Caco-2 (cell line): Measurements from ENCODE around the gene TYW1B. TPM values are rescaled to one million over a fixed set of nuclear protein-coding genes. Genes with fewer than 3 reads are reported as not detected.

Experiments used
- BruUV-seq: library from RNA; stranded (reverse); fragments of 400-500 nt; replicated peaks from 2 replicates; lab custom pipeline; 2021; lab: Mats Ljungman, UMichigan
- CTCF ChIA-PET: fragments of 300-600 bp; sonication (Branson Sonifier 250); formaldehyde crosslinking; loops from one replicate; lab custom pipeline; 2022; ENCODE audit warnings: antibody characterized with exemption; lab: Charles Lee
- POLR2A ChIA-PET: fragments of 300-600 bp; sonication (Branson Sonifier 250); formaldehyde crosslinking; loops from one replicate; lab custom pipeline; 2022; ENCODE audit warnings: antibody characterized with exemption; lab: Charles Lee
- DNase-seq, 2 experiments: peaks; one replicate each; pipeline versions ENCODE4 v3.0.0 to v3.0.0-alpha.2; 2020 to 2022
- H3K27me3 ChIP-seq: replicated peaks from 2 replicates; pipeline ENCODE4 v1.6.0; 2011; ENCODE audit warnings: low read length; ENCODE audit not compliant: control insufficient read depth, insufficient read depth
- H3K36me3 ChIP-seq: 2 replicates; pipeline ENCODE4 v1.5.1; 2011; ENCODE audit warnings: low read length; ENCODE audit not compliant: control insufficient read depth, insufficient read depth
- H3K4me1 ChIP-seq: fragments of 250-450 bp; sonication (Bioruptor Pico); 2 replicates; pipeline ENCODE4 v1.5.1; 2020; ENCODE audit warnings: mild to moderate bottlenecking
- H3K4me3 ChIP-seq: 2 replicates; pipeline ENCODE4 v1.5.1; 2011; ENCODE audit warnings: low read depth, mild to moderate bottlenecking, control low read depth, low read length
- H3K9me3 ChIP-seq: fragments of 250-450 bp; sonication (Bioruptor Pico); 2 replicates; pipeline ENCODE4 v1.5.1; 2020; ENCODE audit warnings: mild to moderate bottlenecking, moderate library complexity
- H3K27ac Mint-ChIP-seq: one replicate; pipeline ENCODE4 v1.8.0; 2022; ENCODE audit warnings: mixed read lengths; ENCODE audit not compliant: unreplicated experiment
- H3K27me3 Mint-ChIP-seq: one replicate; pipeline ENCODE4 v1.8.0; 2022; ENCODE audit warnings: mixed read lengths; ENCODE audit not compliant: insufficient read depth, unreplicated experiment
- H3K36me3 Mint-ChIP-seq: one replicate; pipeline ENCODE4 v1.8.0; 2022; ENCODE audit warnings: mild to moderate bottlenecking, mixed read lengths; ENCODE audit not compliant: insufficient read depth, unreplicated experiment
- H3K4me1 Mint-ChIP-seq: one replicate; pipeline ENCODE4 v1.8.0; 2022; ENCODE audit warnings: low read depth, mixed read lengths; ENCODE audit not compliant: unreplicated experiment
- H3K4me3 Mint-ChIP-seq: one replicate; pipeline ENCODE4 v1.8.0; 2022; ENCODE audit warnings: mild to moderate bottlenecking, moderate library complexity, mixed read lengths; ENCODE audit not compliant: unreplicated experiment
- H3K9me3 Mint-ChIP-seq: one replicate; pipeline ENCODE4 v1.8.0; 2022; ENCODE audit warnings: mixed read lengths; ENCODE audit not compliant: unreplicated experiment
- CTCF ChIP-seq, 2 experiments: fragments of 200-600 bp in 1 of 2; IDR thresholded peaks; 1 replicate in 1 of 2; 2 replicates in 1 of 2; pipeline versions ENCODE4 v1.5.1 to v1.8.0; 2011 to 2022; ENCODE audit warnings: antibody characterized with exemption in 1 of 2, control low read depth in 1 of 2, inconsistent platforms in 1 of 2, low read depth in 1 of 2, low read length in 1 of 2, mild to moderate bottlenecking in 1 of 2, moderate library complexity in 1 of 2; ENCODE audit not compliant: insufficient read depth in 1 of 2, severe bottlenecking in 1 of 2, unreplicated experiment in 1 of 2
- intact Hi-C: fragments of 100-400 bp; cut with micrococcal nuclease; formaldehyde crosslinking; loops from one replicate; pipeline ENCODE4 v1.10.0; 2022; ENCODE audit not compliant: unreplicated experiment
- total RNA-seq: library from RNA; stranded (reverse); gene quantifications from 2 replicates; pipeline ENCODE4 v1.2.3, GENCODE V29; 2022

TYW1B gene
- total RNA-seq, 1 experiment from 2014 or later, result 12.8 TPM

- no TSS peak for BruUV-seq
- H3K4me1 Mint-ChIP-seq, result no peaks in the 10 kb centered on the region
- H3K27me3 Mint-ChIP-seq, result no peaks in the 10 kb centered on the region
- no peak overlapping the region for H3K4me3 ChIP-seq
- TF ChIP-seq CTCF (IDR thresholded peaks at IDR 0.05; ENCODE audit: insufficient read depth in 1 of 2, low read depth in 1 of 2, low read length in 1 of 2, severe bottlenecking in 1 of 2, unreplicated experiment in 1 of 2), result no peak
- H3K4me3 Mint-ChIP-seq, result no peak overlapping the region
- no peak for DNase-seq
- POLR2A ChIA-PET, result no interaction called here
- no peak overlapping the region for H3K27ac Mint-ChIP-seq
- no peaks in the 10 kb centered on the region for H3K4me1 ChIP-seq
- intact Hi-C loops, result no loop called here
- H3K27me3 ChIP-seq, result no peaks in the 10 kb centered on the region
- H3K9me3 Mint-ChIP-seq, result no peaks in the 10 kb centered on the region
- no peaks in the 10 kb centered on the region for H3K36me3 ChIP-seq
- no peaks in the 10 kb centered on the region for H3K36me3 Mint-ChIP-seq
- CTCF ChIA-PET, result no interaction called here
- H3K9me3 ChIP-seq, result no peaks in the 10 kb centered on the region
These were observed 287.8 kb downstream of the TYW1B start for GRCh38 chr7:72540106-72540611.

- ChIA-PET CTCF (no interaction called here), POLR2A (no interaction called here)
- no peaks in the 10 kb centered on the region for H3K27me3 ChIP-seq
- H3K4me3 ChIP-seq, result no peak overlapping the region
- Mint-ChIP-seq H3K27ac (no peak overlapping the region), H3K27me3 (no peaks in the 10 kb centered on the region), H3K9me3 (no peaks in the 10 kb centered on the region), H3K36me3 (no peaks in the 10 kb centered on the region), H3K4me1 (no peaks in the 10 kb centered on the region), H3K4me3 (no peak overlapping the region)
- H3K4me1 ChIP-seq, result no peaks in the 10 kb centered on the region
- H3K9me3 ChIP-seq, result no peaks in the 10 kb centered on the region
- no peak for TF ChIP-seq CTCF (IDR thresholded peaks at IDR 0.05; ENCODE audit: insufficient read depth in 1 of 2, low read depth in 1 of 2, low read length in 1 of 2, severe bottlenecking in 1 of 2, unreplicated experiment in 1 of 2)
- intact Hi-C loops, result no loop called here
- no peaks in the 10 kb centered on the region for H3K36me3 ChIP-seq
- no peak for DNase-seq
- no TSS peak for BruUV-seq
These were observed 288.3 kb downstream of the TYW1B start for GRCh38 chr7:72539702-72540101.

GRCh38 chr7:72538856-72539255 is 289.1 kb downstream of the TYW1B start:
- H3K4me3 ChIP-seq, result no peak overlapping the region
- ChIA-PET POLR2A (no interaction called here), CTCF (no interaction called here)
- no peaks in the 10 kb centered on the region for H3K36me3 Mint-ChIP-seq
- H3K36me3 ChIP-seq, result no peaks in the 10 kb centered on the region
- no peaks in the 10 kb centered on the region for H3K9me3 Mint-ChIP-seq
- no peak for DNase-seq
- H3K4me3 Mint-ChIP-seq, result no peak overlapping the region
- BruUV-seq, result no TSS peak
- no peaks in the 10 kb centered on the region for H3K4me1 Mint-ChIP-seq
- no peaks in the 10 kb centered on the region for H3K27me3 Mint-ChIP-seq
- H3K27me3 ChIP-seq, result no peaks in the 10 kb centered on the region
- H3K27ac Mint-ChIP-seq, result no peak overlapping the region
- no peaks in the 10 kb centered on the region for H3K4me1 ChIP-seq
- intact Hi-C loops, result no loop called here
- TF ChIP-seq CTCF (IDR thresholded peaks at IDR 0.05; ENCODE audit: insufficient read depth in 1 of 2, low read depth in 1 of 2, low read length in 1 of 2, severe bottlenecking in 1 of 2, unreplicated experiment in 1 of 2), result no peak
- no peaks in the 10 kb centered on the region for H3K9me3 ChIP-seq
